Adrenal gland (tissue), 5 donors: Measurements from ENCODE around the gene LAPTM4A.

ENCODE experiments used
- POLR2A ChIP-seq, 2 donors: fragments of 450-650 bp; IDR thresholded peaks; one replicate each; pipeline ENCODE4 v1.6.1; 2017; ENCODE audit warnings: antibody characterized with exemption in 2 of 2, mild to moderate bottlenecking in 2 of 2, moderate library complexity in 1 of 2
- TF ChIP-seq, protein P1 (sequence below), 6 experiments: fragments of 450-650 bp in 4 of 6; fragments of 200-600 bp in 2 of 6; sonication (generic) in 1 of 6; IDR thresholded peaks; 1 replicate in 5 of 6; 2 replicates in 1 of 6; pipeline versions ENCODE4 v1.5.1 to v1.8.0; 2016 to 2021; ENCODE audit warnings: antibody characterized with exemption in 6 of 6, mild to moderate bottlenecking in 2 of 6, moderate library complexity in 1 of 6
- donor health status: DM: no; HTN: no; CAD: no.

DNA sequence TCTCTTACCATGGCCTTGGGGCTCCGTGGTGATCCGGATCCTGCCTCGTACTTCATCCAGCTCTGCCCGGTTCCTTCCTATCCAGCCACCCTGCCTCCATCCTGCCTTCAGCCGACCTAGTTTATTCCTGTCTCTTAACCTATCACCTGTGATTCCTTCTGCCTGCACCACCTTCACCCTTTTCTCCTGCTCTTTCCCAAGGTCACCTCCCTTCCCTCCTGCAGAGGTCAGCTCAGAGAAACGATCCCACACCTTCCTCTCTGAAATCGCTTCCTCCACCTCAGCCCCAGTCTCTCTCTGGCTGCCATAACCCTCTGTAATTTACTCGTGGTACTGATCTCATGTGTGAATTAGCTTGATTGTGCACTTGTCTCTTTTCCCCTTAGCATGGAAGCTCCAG, 23.5 kb upstream of the LAPTM4A start:
- TF ChIP-seq, protein P1, sequence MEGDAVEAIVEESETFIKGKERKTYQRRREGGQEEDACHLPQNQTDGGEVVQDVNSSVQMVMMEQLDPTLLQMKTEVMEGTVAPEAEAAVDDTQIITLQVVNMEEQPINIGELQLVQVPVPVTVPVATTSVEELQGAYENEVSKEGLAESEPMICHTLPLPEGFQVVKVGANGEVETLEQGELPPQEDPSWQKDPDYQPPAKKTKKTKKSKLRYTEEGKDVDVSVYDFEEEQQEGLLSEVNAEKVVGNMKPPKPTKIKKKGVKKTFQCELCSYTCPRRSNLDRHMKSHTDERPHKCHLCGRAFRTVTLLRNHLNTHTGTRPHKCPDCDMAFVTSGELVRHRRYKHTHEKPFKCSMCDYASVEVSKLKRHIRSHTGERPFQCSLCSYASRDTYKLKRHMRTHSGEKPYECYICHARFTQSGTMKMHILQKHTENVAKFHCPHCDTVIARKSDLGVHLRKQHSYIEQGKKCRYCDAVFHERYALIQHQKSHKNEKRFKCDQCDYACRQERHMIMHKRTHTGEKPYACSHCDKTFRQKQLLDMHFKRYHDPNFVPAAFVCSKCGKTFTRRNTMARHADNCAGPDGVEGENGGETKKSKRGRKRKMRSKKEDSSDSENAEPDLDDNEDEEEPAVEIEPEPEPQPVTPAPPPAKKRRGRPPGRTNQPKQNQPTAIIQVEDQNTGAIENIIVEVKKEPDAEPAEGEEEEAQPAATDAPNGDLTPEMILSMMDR (IDR thresholded peaks at IDR 0.05) = no peak
- no peak for TF ChIP-seq POLR2A (IDR thresholded peaks at IDR 0.05)
